WERI-Rb-1 (cell line): Measurements from ENCODE around the gene ANKRD39.

ENCODE experiments used
- DNase-seq: peaks from one replicate; pipeline ENCODE4 v3.0.0-alpha.2; 2020
- H3K27ac ChIP-seq: fragments of 250-450 bp; sonication (Bioruptor Pico); 2 replicates; pipeline ENCODE4 v1.5.1; 2020; ENCODE audit warnings: mild to moderate bottlenecking, moderate library complexity
- H3K27me3 ChIP-seq: fragments of 250-450 bp; sonication (Bioruptor Pico); 2 replicates; pipeline ENCODE4 v1.5.1; 2021; ENCODE audit warnings: mild to moderate bottlenecking, low read depth, moderate library complexity; ENCODE audit not compliant: insufficient read depth, severe bottlenecking
- H3K36me3 ChIP-seq: fragments of 250-450 bp; sonication (Bioruptor Pico); 2 replicates; pipeline ENCODE4 v1.5.1; 2020; ENCODE audit warnings: mild to moderate bottlenecking, moderate library complexity
- H3K4me3 ChIP-seq: 2 replicates; pipeline ENCODE4 v1.5.1; 2011; ENCODE audit warnings: low read depth, mild to moderate bottlenecking, control low read depth, low read length
- H3K9me3 ChIP-seq: fragments of 250-450 bp; sonication (Bioruptor Pico); 2 replicates; pipeline ENCODE4 v1.5.1; 2021; ENCODE audit warnings: mild to moderate bottlenecking, moderate library complexity; ENCODE audit not compliant: severe bottlenecking
- TF ChIP-seq, protein P1 (sequence below): IDR thresholded peaks from 2 replicates; pipeline ENCODE4 v1.5.1; 2011; ENCODE audit warnings: low read depth, mild to moderate bottlenecking, control low read depth, inconsistent platforms, low read length

The ANKRD39 gene

DNA sequence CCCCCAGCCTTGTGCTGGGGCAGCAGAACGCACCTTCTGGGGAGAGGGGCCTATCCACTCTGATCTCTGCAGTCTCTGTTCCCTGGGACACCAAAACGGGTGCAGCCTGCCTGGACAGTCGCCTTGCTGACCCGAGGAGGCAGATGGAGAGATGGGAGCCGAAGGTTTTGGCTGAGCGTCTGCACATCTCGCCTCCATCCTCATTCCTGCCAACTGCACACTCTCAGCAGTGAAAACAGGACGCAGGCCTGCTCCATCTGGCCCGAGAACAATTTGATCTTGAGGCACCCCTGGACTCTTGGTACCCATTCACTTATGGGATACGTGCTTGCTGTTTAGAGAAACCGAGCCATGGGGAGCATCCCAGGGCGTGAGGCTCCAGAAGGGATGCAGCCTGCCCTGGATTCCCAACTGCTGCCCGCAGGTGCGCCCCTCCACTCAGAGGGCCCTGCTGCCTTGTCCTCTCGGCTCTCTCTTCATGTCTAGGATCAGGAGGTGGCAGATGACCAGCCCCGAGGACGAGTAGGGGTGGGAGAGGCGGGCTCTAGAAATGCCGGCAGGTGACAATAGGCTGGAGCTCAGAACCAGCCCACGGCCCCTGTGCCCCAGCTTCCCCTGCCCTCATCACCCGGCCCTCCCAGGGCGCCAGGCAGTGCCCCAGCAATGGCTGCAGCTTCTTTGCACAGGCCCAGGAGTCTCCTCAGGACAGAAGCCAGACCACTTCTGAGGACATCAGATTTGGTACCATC, 21.2 kb upstream of the ANKRD39 start:
- no peak overlapping the region for H3K4me3 ChIP-seq
- no peaks in the 10 kb centered on the region for H3K9me3 ChIP-seq
- H3K27ac ChIP-seq = no peak overlapping the region
- TF ChIP-seq, protein P1, sequence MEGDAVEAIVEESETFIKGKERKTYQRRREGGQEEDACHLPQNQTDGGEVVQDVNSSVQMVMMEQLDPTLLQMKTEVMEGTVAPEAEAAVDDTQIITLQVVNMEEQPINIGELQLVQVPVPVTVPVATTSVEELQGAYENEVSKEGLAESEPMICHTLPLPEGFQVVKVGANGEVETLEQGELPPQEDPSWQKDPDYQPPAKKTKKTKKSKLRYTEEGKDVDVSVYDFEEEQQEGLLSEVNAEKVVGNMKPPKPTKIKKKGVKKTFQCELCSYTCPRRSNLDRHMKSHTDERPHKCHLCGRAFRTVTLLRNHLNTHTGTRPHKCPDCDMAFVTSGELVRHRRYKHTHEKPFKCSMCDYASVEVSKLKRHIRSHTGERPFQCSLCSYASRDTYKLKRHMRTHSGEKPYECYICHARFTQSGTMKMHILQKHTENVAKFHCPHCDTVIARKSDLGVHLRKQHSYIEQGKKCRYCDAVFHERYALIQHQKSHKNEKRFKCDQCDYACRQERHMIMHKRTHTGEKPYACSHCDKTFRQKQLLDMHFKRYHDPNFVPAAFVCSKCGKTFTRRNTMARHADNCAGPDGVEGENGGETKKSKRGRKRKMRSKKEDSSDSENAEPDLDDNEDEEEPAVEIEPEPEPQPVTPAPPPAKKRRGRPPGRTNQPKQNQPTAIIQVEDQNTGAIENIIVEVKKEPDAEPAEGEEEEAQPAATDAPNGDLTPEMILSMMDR = no peak
- H3K27me3 ChIP-seq = no peaks in the 10 kb centered on the region
- DNase-seq = no peak
- H3K36me3 ChIP-seq = no peaks in the 10 kb centered on the region

DNA sequence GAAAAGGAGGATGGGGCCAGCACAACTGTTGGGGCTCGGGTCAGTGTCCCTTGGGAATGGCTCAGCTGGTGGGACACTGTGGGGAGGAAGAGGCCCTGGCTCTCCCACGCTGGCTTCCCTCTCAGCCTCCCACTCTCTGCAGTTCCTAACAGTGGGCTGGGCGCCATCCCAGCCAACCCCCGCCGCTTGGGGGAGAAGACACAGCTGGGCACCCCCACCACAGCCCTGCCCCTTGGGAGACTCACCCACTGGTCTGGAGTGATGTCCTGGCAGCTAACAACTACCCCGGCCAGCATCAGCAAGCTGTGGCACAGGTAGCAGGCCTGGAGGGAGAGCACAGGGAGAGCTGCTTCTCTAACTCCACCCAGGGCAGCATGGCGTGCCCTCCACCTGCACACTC, 20.4 kb upstream of the ANKRD39 start:
- TF ChIP-seq, protein P1 = no peak
- no peak for DNase-seq
- no peaks in the 10 kb centered on the region for H3K36me3 ChIP-seq
- H3K27ac ChIP-seq = no peak overlapping the region
- no peaks in the 10 kb centered on the region for H3K27me3 ChIP-seq
- H3K4me3 ChIP-seq = no peak overlapping the region
- no peaks in the 10 kb centered on the region for H3K9me3 ChIP-seq

DNA sequence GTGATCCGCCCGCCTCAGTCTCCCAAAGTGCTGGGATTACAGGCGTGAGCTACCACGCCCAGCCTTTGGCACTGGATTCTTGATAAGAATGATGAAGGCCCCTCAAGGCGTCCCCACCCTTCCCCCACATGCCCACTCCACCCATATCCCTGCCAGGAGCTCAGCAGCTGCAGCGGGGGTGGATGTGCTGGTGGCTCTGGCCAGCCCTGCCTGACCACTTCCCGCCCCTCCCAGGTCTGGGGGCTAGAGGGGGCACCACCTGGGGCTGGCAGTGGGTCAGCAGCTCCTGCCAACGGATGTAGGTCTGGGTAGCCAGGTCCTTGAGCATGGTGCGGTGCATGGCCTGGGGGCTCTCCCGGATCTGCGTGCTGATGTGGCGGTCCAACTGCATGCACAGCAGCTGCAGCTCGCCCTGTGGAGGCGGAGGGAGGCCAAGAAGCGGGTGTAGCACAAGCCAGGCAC, 19.8 kb upstream of the ANKRD39 start:
- no peak overlapping the region for H3K27ac ChIP-seq
- H3K27me3 ChIP-seq = no peaks in the 10 kb centered on the region
- no peaks in the 10 kb centered on the region for H3K9me3 ChIP-seq
- no peaks in the 10 kb centered on the region for H3K36me3 ChIP-seq
- TF ChIP-seq, protein P1 = no peak
- DNase-seq = no peak
- H3K4me3 ChIP-seq = no peak overlapping the region

DNA sequence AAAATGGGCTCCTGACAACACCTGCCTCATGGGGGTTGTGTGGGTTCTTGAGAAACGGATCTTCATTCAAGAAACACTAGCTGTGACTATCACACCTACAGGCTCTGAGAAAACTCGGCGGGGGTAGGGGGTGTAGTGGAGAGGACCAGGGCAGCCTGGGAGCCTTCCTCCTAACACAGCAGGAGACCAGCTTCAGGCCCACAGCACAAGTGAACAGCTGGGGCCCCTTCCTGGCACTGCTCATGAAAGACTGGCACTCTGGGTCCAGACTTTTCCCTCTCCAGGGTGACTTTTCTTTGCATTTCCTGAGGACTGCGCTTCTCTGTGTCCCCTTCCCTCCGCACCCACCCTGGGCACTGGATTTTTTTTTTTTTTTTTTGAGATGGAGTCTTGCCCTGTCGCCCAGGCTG, 19.2 kb upstream of the ANKRD39 start:
- Histone ChIP-seq H3K9me3 (no peaks in the 10 kb centered on the region), H3K36me3 (no peaks in the 10 kb centered on the region), H3K27me3 (no peaks in the 10 kb centered on the region), H3K27ac (no peak overlapping the region), H3K4me3 (no peak overlapping the region)
- TF ChIP-seq, protein P1 = no peak
- no peak for DNase-seq

DNA sequence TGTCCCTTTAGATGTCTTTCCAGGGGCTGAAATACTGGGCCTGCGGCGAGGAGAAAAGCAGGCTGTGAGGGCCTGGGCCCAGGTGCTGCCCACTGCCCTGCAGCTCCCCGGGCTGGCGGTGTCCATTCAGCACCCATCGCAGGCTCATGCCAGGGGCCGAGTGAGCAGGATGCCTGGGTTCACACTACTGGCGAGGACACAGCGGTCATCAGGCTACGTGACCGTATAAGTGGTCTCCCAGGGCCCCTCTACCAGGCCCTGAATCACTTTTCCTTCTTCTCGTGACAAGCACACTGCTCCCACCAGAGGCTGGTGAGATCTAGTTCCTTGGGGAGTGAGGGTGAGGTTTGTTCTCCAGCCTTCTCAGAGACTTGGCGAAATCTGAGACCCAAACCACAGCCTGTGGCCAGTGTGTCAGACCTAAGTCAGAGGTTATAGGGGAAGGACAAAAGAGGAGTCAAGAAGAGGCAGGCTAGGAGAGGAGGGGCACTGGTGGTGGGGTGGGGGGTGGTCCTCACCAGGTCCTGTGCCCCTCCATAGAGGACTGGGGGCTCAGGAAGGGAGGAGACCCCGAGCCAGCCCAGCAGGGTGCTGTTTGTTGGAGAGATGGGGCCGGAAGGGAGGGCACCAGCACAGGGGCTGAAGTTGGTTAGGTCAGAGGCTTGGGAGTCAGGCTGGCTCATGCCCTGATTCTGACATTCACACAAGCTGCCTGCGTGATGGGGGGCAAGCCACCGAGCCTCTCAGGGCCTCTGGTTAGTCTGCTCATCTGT, 18.6 kb upstream of the ANKRD39 start:
- Histone ChIP-seq H3K9me3 (no peaks in the 10 kb centered on the region), H3K36me3 (no peaks in the 10 kb centered on the region), H3K27ac (no peak overlapping the region), H3K27me3 (no peaks in the 10 kb centered on the region), H3K4me3 (no peak overlapping the region)
- no peak for DNase-seq
- TF ChIP-seq, protein P1 = no peak
